Hematopoietic multipotent progenitor cell treated with erythropoietin and hydrocortisone succinate and interleukin-3 and kit ligand, for 4 days (in vitro differentiated cells): ENCODE results near the gene DISP1.

Experiments
- DNase-seq: peaks from one replicate; pipeline ENCODE4 v3.0.0-alpha.2; 2015

DISP1 gene

DNA sequence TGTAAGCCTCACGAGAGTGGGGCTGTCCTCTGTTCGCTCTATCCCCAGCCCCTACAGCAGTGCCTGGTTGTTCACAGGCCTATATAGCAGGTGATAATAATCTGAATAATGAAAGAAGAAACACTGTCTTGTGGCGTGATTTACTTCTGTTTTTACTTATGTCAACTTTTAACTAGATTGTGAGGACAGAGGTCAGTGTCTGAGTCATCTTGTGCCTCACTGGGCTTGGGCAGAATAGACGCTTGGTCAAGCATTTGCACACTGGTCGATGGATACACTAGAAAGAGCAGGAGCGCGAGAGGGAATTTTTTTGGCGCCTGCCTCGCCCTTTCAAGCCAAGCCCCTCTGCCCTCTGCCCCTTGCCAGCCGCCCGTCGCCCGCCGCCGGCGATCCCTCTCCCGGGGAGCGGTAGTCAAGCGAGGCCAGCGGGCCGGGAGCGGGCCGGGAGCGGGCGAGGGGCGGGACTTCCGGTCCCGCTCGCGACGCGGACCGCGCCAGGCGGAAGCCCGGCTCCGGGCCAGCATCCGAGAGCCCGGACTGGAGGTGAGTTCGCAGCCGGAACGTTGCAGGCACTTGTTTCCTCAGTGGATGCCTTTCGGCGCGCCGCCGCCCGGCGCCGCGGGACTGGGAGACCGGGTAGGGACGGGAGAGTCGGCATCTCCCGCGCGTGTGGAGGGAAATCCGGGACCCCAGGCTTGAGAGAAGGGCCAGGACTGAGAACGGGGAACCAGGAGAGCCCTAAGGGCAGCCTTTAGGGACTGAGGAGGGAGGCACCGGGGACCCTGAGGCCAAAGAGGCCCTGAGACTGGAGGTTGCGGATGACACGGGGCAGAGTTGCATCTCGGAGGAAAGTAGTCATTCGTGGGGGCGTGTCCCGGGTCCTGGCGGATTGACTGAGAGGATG lies at the start of gene DISP1:
TSS of gene DISP1 (plus strand) at position 504 of the 904 bp plus-strand sequence. CDS start 127,785 bp downstream, outside the sequence.
- DNase-seq = peak; percentile 89

DNA sequence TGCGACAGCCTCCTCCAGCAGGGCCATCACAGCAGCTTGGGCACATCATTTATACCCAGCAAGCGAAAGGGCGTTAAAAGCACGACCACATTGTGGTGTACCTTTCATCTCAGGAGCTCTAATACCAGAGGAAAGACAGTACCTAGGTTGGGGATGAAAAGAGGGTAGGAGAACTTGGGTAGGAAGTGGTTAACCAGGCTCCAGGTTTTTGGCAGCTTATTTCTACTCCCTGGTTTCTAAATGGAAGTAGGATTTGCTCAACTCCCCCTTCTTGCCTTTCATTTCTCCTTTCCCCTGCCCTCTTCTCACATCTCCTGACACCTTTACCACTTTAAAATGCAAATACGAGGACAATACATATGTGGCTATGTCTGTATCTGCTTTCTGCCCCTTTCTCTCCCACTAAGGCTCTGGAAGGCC lies 47.7 kb upstream of the DISP1 start:
- DNase-seq = no peak

GRCh38 chr1:222768592-222768991 lies 46.2 kb upstream of the DISP1 start:
- no peak for DNase-seq

- peak; percentile 65 for DNase-seq
Observed at GRCh38 chr1:222769181-222769580, 45.7 kb upstream of the DISP1 start.

DNA sequence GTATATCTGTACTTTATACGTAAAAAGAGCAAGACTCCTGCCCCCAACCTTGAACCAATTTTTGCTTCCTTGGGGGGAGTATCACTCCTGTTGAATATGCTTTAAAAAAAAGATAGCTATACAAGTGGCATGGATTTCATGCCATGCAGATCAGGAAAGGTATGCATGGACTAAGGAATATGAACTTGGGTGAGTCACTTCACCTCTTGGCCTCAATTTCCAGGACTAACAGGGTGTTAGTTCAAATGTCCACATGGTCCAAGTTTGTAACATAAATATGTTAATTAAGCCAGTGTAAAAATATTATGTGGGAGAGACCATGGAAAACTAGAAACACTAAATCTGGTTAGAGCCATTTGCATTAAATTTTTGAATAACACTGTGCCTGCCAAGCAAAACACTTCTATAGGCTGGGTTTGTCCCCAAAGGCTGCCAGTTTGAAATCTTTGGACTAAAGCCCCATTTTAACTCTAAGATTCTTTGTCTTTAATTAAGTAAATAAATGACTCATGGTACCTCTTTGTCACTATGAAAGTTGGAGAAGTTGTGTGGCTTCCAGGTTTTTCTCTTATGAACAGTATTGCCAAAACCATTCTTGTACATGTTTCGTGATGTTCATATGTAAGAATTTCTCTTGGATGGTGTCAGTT lies 44.7 kb upstream of the DISP1 start:
- no peak for DNase-seq

DNA sequence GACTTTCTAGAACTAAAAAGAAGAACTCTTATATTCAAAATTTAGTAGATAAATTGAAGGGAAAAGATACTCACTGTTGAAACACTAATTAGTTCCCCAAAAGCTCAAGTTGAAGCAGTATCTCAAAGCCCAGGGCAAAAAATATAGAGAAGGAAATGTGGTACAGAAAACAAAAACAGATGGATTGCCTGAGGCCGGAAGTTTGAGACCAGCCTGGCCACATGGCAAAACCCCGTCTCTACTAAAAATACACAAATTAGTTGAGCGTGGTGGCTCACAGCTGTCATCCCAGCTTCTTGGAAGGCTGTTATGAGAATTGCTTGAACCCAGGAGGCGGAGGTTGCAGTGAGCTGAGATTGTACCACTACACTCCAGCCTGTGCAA lies 41.9 kb upstream of the DISP1 start:
- peak; percentile 83 for DNase-seq

DNA sequence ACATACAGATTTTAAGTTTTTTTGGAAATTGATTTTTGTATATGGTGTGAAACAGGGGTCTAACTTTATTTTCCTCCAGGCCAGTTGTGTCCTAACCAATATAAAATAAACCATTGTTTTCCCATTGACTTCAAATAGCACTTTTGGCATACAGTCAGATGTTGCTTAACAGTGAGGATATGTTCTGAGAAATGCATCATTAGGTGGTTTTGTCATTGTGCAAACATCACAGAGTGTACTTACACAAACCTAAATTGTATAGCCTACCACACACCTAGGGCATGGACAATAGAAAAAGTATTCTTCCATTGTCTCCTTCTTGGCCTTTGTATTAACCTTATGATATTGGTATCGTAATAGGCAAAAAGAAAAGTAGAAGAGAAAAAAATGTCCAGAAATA lies 37.4 kb upstream of the DISP1 start:
- DNase-seq = peak; percentile 13

DNA sequence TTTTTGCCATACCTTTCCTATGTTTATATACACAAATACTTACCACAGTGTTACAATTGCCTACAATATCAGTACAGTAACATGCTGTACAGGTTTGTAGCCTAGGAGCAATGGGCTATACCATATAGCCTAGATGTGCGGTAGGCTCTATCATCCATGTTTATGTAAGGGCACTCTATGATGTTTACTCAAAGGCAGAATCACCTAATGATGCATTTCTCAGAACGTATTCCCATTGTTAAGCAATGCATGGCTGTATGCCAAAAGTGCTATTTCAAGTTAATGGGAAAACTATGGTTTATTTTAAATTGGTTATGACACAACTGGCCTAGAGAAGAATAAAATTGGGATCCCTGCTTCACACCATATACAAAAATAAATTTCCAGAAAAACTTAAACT lies 36.9 kb upstream of the DISP1 start:
- DNase-seq = no peak

DNA sequence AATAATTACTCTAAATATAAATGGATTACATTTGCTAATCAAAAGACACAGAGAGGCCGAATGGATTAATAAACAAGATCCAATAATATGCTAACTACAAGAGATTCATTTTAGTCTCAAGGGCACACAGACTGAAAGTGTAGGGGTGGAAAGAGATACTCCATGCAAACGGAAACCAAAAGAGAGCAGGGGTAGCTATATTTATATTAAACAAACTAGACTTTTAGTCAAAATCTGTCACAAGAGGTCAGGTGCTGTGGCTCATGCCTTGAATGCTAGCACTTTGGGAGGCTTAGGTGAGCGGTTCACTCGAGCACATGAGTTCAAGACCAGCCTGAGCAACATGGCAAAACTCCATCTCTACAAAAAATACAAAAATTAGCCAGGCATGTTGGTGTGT lies 33.6 kb upstream of the DISP1 start:
- DNase-seq = no peak

- no peak for DNase-seq
Observed at GRCh38 chr1:222783051-222783450, 31.8 kb upstream of the DISP1 start.

- DNase-seq = no peak
Observed at GRCh38 chr1:222784371-222784770, 30.5 kb upstream of the DISP1 start.

GRCh38 chr1:222784916-222785315 lies 29.9 kb upstream of the DISP1 start:
- DNase-seq = no peak

GRCh38 chr1:222785529-222785928 lies 29.3 kb upstream of the DISP1 start:
- DNase-seq = no peak

- no peak for DNase-seq
Observed at GRCh38 chr1:222786121-222786520, 28.7 kb upstream of the DISP1 start.

GRCh38 chr1:222787729-222788128 lies 27.1 kb upstream of the DISP1 start:
- DNase-seq = no peak

GRCh38 chr1:222788402-222789156 lies 26.3 kb upstream of the DISP1 start:
- DNase-seq = no peak

- DNase-seq = no peak
Observed at GRCh38 chr1:222790115-222790514, 24.7 kb upstream of the DISP1 start.

- DNase-seq = no peak
Observed at GRCh38 chr1:222790520-222790919, 24.3 kb upstream of the DISP1 start.

DNA sequence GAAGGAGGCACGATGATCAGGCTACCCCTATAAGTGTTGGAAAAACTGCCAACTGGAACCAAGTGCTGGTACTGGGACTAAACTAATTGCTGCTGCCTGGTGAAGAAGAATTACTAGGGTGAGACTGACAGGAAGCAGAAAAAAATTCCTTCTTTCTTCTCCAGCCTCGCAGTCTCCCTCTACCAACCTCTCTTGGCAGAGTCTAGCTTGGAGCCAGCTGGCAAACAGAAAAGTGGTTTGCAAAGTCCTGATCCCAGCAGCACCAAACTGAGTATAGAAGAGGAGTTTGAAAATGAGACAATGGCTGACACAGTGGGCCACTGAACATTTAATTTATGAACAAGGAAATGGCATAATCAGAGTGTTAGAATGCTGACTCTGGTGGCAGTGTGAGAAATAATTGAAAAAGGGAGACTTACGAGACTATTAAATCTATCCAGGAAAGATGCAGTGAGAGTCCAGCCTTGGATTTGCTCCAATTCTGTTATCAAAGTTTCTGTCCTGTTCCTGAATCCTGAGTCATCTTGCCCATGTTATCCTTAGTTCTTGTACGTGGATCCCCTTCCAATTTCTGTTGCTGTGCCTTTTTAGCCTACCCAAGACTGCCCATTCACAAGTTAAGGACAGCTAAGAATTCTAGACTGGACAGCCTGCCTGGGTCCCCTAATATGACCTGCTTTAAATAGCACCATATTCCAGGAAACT lies 23.7 kb upstream of the DISP1 start:
- DNase-seq = no peak

GRCh38 chr1:222792744-222793143 lies 22.1 kb upstream of the DISP1 start:
- peak; percentile 48 for DNase-seq

DNA sequence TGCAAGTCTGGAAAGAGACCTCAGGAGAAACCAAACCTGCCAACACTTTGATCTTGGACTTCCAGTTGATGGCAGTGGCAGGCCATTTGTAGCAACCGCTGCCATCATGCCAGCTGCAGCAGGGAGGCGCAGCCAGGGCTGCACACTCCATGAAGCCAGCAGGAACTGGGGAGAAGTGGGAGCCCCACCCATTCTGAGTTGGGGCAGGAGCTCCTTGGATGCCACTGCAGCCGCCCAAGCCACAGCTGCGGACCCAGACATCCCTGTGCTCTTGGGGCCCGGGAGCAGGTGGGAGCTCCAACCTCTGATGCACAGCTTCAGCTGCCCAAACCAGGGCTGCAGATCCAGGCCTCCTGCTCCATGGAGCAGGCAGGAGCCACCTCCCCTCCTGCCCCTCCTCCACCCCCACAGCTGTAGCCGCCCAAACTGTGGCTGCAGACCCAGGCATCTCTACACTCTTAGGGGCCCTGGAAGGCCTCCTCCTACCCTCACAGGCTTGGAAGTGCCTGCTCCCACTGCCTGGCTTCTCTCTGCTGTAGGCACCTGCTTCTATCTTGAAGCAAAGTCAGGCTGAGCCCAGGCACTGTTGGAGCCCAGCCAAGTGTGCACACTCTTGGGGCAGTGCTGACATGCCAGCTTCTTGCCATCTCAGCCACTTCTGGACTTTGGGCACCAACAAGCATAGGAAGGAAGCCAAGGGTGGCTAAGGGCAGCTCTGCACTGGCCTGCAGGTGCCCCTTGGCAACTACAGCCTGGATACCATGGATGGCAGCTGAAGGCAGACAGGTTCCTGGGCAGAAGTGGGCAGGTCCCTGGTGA lies 20.0 kb upstream of the DISP1 start:
- DNase-seq = no peak

DNA sequence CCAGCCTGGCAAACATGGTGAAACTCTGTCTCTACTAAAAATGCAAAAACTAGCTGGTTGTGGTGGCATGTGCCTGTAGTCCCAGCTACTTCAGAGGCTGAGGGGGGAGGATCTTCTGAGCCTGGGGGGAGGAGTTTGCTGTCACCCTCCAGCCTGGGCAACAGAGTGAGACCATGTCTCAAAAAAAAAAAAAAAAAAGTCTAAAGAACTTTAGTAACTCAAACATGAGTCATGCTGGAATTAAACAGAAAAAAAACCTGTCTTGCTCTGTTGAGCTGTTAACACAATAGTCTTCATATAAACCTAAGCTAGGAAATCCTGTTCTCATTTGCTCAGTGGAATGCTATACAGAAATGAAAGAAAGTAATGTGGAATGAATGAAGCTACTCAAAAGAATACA lies 16.7 kb upstream of the DISP1 start:
- DNase-seq = no peak
